ENCODE measurements around the gene DEFB114. TPM values are rescaled to one million over a fixed set of nuclear protein-coding genes. Genes with fewer than 3 reads are reported as not detected.
"Not testable (repeated sequence)": the region's sequence is repeated elsewhere in the genome, so short reads cannot be mapped to it uniquely, and the experiment has no call there.

DEFB114 gene
- not detected for polyA plus RNA-seq (ENCODE audit: insufficient read length)

DNA sequence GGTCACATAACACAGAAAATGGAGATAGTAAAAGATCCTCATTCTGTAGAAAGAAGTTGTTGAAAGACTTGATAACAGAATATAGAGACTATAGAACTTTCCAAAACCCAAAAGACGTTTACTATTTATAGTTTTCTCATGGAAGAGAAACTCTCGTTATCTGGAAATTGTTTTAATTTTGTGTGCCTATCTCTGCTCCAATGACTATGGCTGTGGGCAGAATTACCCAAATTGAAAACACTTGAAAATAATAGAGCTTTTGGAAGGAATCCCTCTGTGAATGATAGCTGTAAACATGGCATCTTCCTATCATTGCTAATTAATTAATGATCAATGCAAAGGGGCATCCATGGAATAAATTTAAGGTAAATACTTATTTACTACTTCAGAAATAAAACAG is at the start of gene DEFB114:
Gene DEFB114 (minus strand): TSS at position 101 of the 400 bp plus-strand sequence. CDS start 59 bp downstream, at position 42.
- DNase-seq, result no peak

GRCh38 chr6:50007819-50008218 is 43.9 kb upstream of the DEFB114 start:
- DNase-seq, result no peak

- DNase-seq, result no peak
Observed at GRCh38 chr6:50003139-50003538, 39.2 kb upstream of the DEFB114 start.

GRCh38 chr6:49995278-49995677 is 31.3 kb upstream of the DEFB114 start:
- no peak for DNase-seq

DNA sequence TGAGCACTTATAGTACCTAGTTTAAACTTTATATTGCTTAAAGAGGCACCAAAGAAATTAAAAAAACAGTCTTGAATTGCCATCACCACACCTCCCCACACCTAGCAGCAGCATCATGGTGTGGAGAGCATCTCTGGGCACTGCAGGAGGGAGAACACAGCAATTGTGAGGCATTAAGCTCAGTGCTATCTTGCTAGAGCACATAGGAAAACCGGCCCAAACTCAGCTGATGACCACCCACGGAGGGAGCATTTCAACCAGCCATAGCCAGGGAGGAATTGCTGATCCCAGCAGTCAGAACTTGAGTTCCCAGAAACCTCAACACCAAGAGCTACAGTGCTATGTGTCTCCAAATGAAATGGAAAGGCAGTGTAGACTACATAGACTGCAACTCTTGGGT is 24.9 kb upstream of the DEFB114 start:
- no peak for DNase-seq

DNA sequence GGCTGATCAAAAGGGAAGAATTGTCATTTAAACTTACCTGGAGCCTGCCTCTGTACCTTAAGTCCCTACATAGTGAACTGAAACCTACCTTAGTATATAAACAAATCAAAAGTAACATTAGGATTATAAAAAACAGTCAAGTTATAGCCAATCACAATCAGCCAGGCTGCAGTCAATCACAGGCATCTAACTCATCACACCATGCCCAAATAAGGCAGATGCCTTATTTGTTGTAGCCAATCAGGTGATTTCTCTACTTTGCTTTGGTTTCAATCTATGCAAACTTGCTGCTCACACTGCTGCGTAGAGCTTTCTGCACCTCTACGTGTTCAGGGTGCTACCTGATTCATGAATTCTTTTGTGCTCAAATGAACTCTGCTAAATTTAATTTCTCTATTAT is 23.8 kb upstream of the DEFB114 start:
- DNase-seq, result no peak

DNA sequence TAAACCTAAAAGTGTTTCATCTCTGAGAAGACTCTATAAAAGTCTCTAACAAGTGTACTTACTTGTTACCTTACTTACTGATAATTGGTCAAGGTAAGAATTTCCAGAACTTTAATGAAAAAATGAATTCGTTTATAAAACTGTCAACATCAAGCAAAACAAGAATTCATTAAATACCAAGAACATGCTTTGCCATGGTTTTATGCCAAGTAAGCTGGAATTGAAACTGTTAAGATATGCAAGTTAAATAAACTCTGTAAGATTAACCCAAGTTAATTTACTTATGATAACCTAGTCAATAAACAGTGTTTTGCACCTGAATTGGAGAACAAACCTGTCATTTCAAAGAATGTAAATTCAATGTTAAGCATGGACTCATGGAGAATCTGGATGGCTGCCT is 22.6 kb upstream of the DEFB114 start:
- no peak for DNase-seq

DNA sequence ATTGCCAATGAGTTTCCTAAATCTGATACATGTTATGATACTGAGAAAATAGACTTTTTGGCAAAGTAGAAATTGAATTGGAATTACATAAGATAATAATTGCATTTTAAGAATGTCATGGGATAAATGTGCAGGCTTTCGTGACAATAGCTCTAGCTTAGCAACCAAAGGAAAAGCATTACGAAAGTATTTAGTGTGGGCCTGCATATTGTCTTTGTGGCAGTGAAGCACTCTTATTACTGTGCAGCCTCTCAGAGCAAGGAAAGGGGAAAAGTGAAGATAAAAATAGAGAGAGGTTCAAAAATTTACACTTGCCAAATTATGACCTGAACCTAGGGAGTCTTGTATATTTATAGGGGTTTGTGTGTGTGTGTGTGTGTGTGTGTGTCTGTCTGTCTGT is 18.1 kb upstream of the DEFB114 start:
- DNase-seq, result no peak

- no peak for DNase-seq
Observed at GRCh38 chr6:49980898-49981297, 16.9 kb upstream of the DEFB114 start.

DNA sequence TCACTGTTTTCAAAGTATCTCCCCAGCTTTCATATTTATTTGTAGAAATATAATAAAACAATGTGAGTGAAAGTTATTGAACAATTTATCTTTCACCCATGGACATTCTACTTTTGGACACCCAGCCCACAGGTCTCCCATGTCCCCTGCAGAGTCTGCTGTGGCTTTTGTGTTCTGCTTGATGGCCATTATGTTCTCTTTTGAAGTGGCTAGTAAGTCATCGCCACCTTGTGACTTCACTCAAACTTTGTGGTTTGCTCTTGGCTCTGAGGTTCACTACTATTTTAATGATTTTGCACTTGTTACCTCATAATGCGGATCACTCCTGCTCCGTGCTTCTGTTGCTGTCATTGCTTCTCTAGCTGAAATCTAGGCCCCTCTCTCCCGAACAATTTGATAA is 15.6 kb upstream of the DEFB114 start:
- no peak for DNase-seq

GRCh38 chr6:49978332-49979226 is 14.6 kb upstream of the DEFB114 start:
- DNase-seq, result no peak

- DNase-seq, result no peak
Observed at GRCh38 chr6:49969605-49970004, 5.6 kb upstream of the DEFB114 start, which contains the start of gene DEFB113. Gene DEFB113, minus strand, starts transcription at chr6:49969625. Its CDS starts 0 bp downstream, at chr6:49969625.

- DNase-seq, result no peak
Observed at GRCh38 chr6:49966823-49967222, 2.9 kb upstream of the DEFB114 start.

- no peak for DNase-seq
Observed at GRCh38 chr6:49966334-49966733, 2.4 kb upstream of the DEFB114 start.

GRCh38 chr6:49958180-49958579 is 5.8 kb downstream of the DEFB114 start:
- DNase-seq, result no peak

GRCh38 chr6:49955847-49956246 is 8.1 kb downstream of the DEFB114 start:
- no peak for DNase-seq

DNA sequence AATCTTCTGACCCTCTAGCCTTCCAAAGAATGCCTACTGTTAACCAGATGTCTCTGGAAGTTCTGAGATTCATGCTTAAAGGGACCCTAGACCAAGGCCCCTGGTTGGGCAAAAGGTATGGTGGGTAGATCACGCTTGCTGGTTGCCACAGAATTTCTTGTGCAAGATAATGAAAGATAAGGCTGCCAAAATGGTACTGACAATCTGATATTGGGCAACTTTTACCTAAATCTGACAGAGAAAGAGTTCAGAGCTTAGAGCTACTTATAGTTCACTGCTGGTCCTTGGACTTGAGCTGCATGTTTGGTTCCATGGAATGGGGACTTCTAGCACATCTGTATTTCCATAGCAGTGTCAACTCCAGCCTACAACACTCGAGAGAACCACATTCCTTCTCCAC is 12.0 kb downstream of the DEFB114 start:
- no peak for DNase-seq

DNA sequence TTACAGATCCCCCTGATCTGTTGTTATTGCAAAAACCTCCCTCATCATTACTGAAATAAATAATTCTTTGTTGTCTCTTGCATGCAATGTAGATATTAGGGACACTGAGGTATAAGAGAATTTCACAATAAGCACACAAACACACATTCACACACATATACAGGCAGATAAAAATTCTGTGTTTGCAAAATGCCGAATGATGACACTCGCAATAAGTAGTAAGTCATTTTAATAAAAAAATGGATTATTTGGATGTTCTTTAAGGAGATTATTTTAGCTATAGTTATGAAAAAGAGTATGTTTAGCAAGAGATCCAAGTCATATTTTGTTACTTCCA is 13.6 kb downstream of the DEFB114 start:
- no peak for DNase-seq

GRCh38 chr6:49949062-49949461 is 14.9 kb downstream of the DEFB114 start:
- no peak for DNase-seq

GRCh38 chr6:49946835-49947234 is 17.1 kb downstream of the DEFB114 start:
- no peak for DNase-seq

- not testable (repeated sequence) for DNase-seq
Observed at GRCh38 chr6:49944068-49944467, 19.9 kb downstream of the DEFB114 start.

DNA sequence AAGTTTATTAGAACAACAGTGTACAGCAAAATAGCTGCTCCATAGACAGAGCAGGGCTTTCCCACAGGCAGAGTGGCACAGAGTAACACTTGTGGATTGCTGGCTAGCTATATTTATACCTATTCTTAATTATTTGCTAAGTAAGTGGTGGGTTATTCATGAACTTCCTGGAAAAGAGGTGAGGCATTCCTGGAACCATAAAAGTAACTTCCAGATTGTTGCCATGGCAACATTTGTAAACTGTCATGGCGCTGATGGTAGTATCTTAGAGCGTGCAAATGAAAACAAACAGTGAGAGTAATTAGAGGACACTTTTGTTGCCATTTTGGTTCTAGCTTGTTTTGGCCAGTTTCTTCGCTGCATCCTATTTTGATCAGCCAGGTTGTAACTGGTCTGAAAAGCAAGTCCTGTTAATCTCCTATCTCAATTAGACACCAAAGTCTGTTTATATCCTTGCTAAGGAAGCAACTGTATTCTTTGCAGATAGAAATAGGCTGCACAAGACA is 23.9 kb downstream of the DEFB114 start:
- DNase-seq, result no peak

DNA sequence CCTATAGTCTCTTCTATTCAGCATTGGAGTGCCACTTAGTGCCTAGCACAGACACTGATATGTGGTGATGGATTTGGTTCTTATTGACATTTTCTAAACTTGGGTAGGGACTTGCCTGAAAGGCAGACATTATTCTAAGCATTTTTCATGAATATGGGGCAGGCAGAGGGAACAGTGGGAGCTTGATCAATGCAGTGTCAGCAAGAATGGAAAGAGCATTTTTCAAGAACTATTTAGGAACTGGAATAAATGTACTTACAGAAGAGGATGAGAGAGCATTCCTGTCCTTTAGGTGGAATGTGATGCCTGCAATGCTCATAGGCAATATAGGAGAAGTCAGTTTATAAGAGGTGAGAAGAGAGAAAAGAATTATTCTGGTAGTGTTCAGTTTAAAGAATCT is 26.2 kb downstream of the DEFB114 start:
- no peak for DNase-seq

DNA sequence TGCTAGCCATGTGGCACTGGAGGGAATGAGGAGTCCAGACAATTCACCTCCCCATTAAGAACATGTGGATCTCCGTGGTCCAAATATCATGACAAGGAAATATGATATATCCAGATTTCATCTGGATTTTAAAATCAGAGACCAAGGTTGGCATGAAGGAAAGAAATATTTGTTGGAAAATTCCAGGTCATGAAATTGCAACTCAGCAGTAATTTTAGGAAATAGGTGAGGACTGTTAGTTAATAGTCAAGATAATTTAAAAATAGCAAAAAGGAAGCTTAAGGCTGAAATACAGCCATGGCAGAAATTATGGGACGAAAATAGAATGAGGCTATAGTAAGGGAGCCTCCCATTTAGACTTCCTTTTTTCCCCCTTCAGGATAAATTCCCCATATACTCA is 26.9 kb downstream of the DEFB114 start:
- DNase-seq, result no peak

All from hindlimb muscle (tissue), 1 donor.